GM23338 (cell line): ENCODE results near the gene SEC16A. TPM values are rescaled to one million over a fixed set of nuclear protein-coding genes. Genes with fewer than 3 reads are reported as not detected.

Source experiments
- ATAC-seq: fragments of 200-7000 bp; cut with Tn5 transposase; 3 replicates; pipeline ENCODE4 v1.9.1; 2020
- DNase-seq: peaks from one replicate; pipeline ENCODE4 v3.0.0-alpha.2; 2015; ENCODE audit warnings: low spot score
- H2AFZ ChIP-seq: fragments of 200-600 bp; sonication (generic); 2 replicates; pipeline ENCODE4 v1.8.0; 2016; ENCODE audit warnings: antibody characterized with exemption, mild to moderate bottlenecking, moderate library complexity
- H3F3A ChIP-seq: fragments of 200-600 bp; sonication (generic); replicated peaks from 2 replicates; pipeline ENCODE4 v1.8.0; 2017; ENCODE audit warnings: antibody characterized with exemption, mixed run types, low read depth
- H3K27ac ChIP-seq: fragments of 200-600 bp; sonication (generic); 2 replicates; pipeline ENCODE4 v1.6.1; 2016; ENCODE audit warnings: low read depth
- H3K27me3 ChIP-seq: fragments of 200-600 bp; sonication (generic); 2 replicates; pipeline ENCODE4 v1.8.0; 2016; ENCODE audit warnings: mild to moderate bottlenecking, mixed run types, moderate library complexity; ENCODE audit not compliant: insufficient read depth
- H3K36me3 ChIP-seq: fragments of 200-600 bp; sonication (generic); 2 replicates; pipeline ENCODE4 v1.8.0; 2016; ENCODE audit warnings: mild to moderate bottlenecking; ENCODE audit not compliant: insufficient read depth
- H3K4me1 ChIP-seq: fragments of 200-600 bp; sonication (generic); 2 replicates; pipeline ENCODE4 v1.8.0; 2016; ENCODE audit warnings: mild to moderate bottlenecking, moderate library complexity; ENCODE audit not compliant: insufficient read depth
- H3K4me2 ChIP-seq: fragments of 200-600 bp; sonication (generic); 2 replicates; pipeline ENCODE4 v1.7.1; 2017; ENCODE audit warnings: mixed run types
- H3K4me3 ChIP-seq: fragments of 200-600 bp; sonication (generic); 2 replicates; pipeline ENCODE4 v1.6.1; 2016; ENCODE audit warnings: mixed run types
- H3K79me2 ChIP-seq: fragments of 200-600 bp; sonication (generic); replicated peaks from 2 replicates; pipeline ENCODE4 v1.8.0; 2017; ENCODE audit warnings: mild to moderate bottlenecking; ENCODE audit not compliant: insufficient read depth
- H3K9me2 ChIP-seq: fragments of 200-600 bp; sonication (generic); 2 replicates; pipeline ENCODE4 v1.8.0; 2017; ENCODE audit not compliant: insufficient read depth
- H4K20me1 ChIP-seq: fragments of 200-600 bp; sonication (generic); replicated peaks from 2 replicates; pipeline ENCODE4 v1.8.0; 2017; ENCODE audit warnings: mild to moderate bottlenecking; ENCODE audit not compliant: insufficient read depth
- H3K27ac Mint-ChIP-seq: 2 replicates; pipeline ENCODE4 v1.8.0; 2020; ENCODE audit warnings: inconsistent platforms, mild to moderate bottlenecking, moderate library complexity, mixed read lengths
- H3K27me3 Mint-ChIP-seq: 3 replicates; pipeline ENCODE4 v1.8.0; 2022; ENCODE audit warnings: low read depth, mild to moderate bottlenecking, moderate library complexity, mixed read lengths, inconsistent platforms; ENCODE audit not compliant: insufficient read depth, poor library complexity
- H3K36me3 Mint-ChIP-seq: 3 replicates; pipeline ENCODE4 v1.8.0; 2021; ENCODE audit warnings: low read depth, mild to moderate bottlenecking, inconsistent platforms, moderate library complexity, mixed read lengths
- H3K4me1 Mint-ChIP-seq: 3 replicates; pipeline ENCODE4 v1.8.0; 2020; ENCODE audit warnings: mild to moderate bottlenecking, inconsistent platforms, mixed read lengths
- H3K4me3 Mint-ChIP-seq: 3 replicates; pipeline ENCODE4 v1.8.0; 2021; ENCODE audit warnings: moderate library complexity, mild to moderate bottlenecking, inconsistent platforms, mixed read lengths
- H3K9me3 Mint-ChIP-seq: 3 replicates; pipeline ENCODE4 v1.8.0; 2020; ENCODE audit warnings: moderate library complexity, mild to moderate bottlenecking, inconsistent platforms, mixed read lengths
- CREB1 ChIP-seq: fragments of 250-450 bp; sonication (Bioruptor Pico); IDR thresholded peaks from 2 replicates; pipeline ENCODE4 v1.5.0; 2020; ENCODE audit warnings: low read depth, mild to moderate bottlenecking, moderate library complexity
- CTCF ChIP-seq, 2 experiments: fragments of 200-600 bp in 1 of 2; sonication (generic) in 1 of 2; conservative IDR thresholded peaks; 2 replicates each; pipeline versions ENCODE4 v1.5.1 to v1.6.1; 2016 to 2017; ENCODE audit warnings: antibody characterized with exemption in 2 of 2, low read depth in 2 of 2, mild to moderate bottlenecking in 2 of 2, moderate library complexity in 1 of 2
- ETS1 ChIP-seq: IDR thresholded peaks from 2 replicates; pipeline ENCODE4 v1.6.1; 2016; ENCODE audit warnings: antibody characterized with exemption
- EZH2 ChIP-seq: fragments of 200-600 bp; sonication (generic); IDR thresholded peaks from one replicate; pipeline ENCODE4 v1.8.0; 2017; ENCODE audit warnings: antibody characterized with exemption, mild to moderate bottlenecking, low read depth; ENCODE audit not compliant: unreplicated experiment
- EZH2phosphoT487 ChIP-seq: fragments of 200-600 bp; sonication (generic); IDR thresholded peaks from one replicate; pipeline ENCODE4 v1.8.1; 2018; ENCODE audit warnings: antibody characterized with exemption; ENCODE audit not compliant: unreplicated experiment
- JUNB ChIP-seq: IDR thresholded peaks from one replicate; pipeline ENCODE4 v1.6.1; 2016; ENCODE audit warnings: antibody characterized with exemption; ENCODE audit not compliant: unreplicated experiment
- NANOG ChIP-seq: IDR thresholded peaks from 2 replicates; pipeline ENCODE4 v1.6.1; 2016; ENCODE audit warnings: antibody characterized with exemption, borderline replicate concordance
- POLR2AphosphoS5 ChIP-seq: IDR thresholded peaks from 2 replicates; pipeline ENCODE4 v1.6.1; 2016; ENCODE audit warnings: antibody characterized with exemption, low read depth
- STAT1 ChIP-seq: IDR thresholded peaks from one replicate; pipeline ENCODE4 v1.6.1; 2016; ENCODE audit warnings: antibody characterized with exemption; ENCODE audit not compliant: unreplicated experiment
- ZNF114 ChIP-seq: fragments of 250-450 bp; sonication (Bioruptor Pico); IDR thresholded peaks from 2 replicates; pipeline ENCODE4 v1.5.0; 2020; ENCODE audit warnings: mild to moderate bottlenecking, moderate library complexity
- ZNF331 ChIP-seq: fragments of 250-450 bp; sonication (Bioruptor Pico); IDR thresholded peaks from 2 replicates; pipeline ENCODE4 v1.5.0; 2020; ENCODE audit warnings: low read depth, mild to moderate bottlenecking, moderate library complexity
- polyA plus RNA-seq: library from polyadenylated mRNA; unstranded; fragments of >200 nt; fragmentation: Nextera tagmentation; extraction: Ambion mirVana; gene quantifications from 2 replicates; pipeline ENCODE4 v1.2.1, GENCODE V29; 2016
- total RNA-seq: library from RNA; depleted of rRNA; stranded (reverse); fragments of >200 nt; shearing (Covaris generic); gene quantifications from 2 replicates; pipeline ENCODE4 v1.2.3, GENCODE V29; 2014

SEC16A gene
- total and polyA plus RNA-seq, 2 experiments from 2014 or later, result 34.0 to 59.2 TPM

- Mint-ChIP-seq H3K4me1 (no peaks in the 10 kb centered on the region; the same call in 2 of the 3 replicates), H3K4me3 (no peak overlapping the region), H3K36me3 (peaks cover 84% of the 10 kb centered on the region), H3K9me3 (peaks cover 4% of the 10 kb centered on the region; the same call in 2 of the 3 replicates), H3K27me3 (peaks cover 7% of the 10 kb centered on the region), H3K27ac (no peak overlapping the region)
- no peaks in the 10 kb centered on the region for H3K9me2 ChIP-seq
- H3K4me3 ChIP-seq, result no peak overlapping the region
- H3K79me2 ChIP-seq, result no peaks in the 10 kb centered on the region
- TF ChIP-seq ZNF331, result no peak
- peak; percentile 32 to 36 for TF ChIP-seq CTCF (conservative IDR thresholded peaks at IDR 0.05; ENCODE audit: low read depth in 2 of 2)
- H3K4me1 ChIP-seq, result no peaks in the 10 kb centered on the region
- peaks cover 25% of the 10 kb centered on the region for H3K36me3 ChIP-seq
- H3K4me2 ChIP-seq, result no peak overlapping the region
- 0 out of 2 replicates have a peak, but pooled peaks cover 13% of the 10 kb centered on the region for H3F3A ChIP-seq
- H3K27ac ChIP-seq, result 0 out of 2 replicates have a peak overlapping the region, but pooled peaks have one; percentile 39
- H3K27me3 ChIP-seq, result no peaks in the 10 kb centered on the region
- peaks cover 3% of the 10 kb centered on the region; the same call in 1 of the 2 replicates for H4K20me1 ChIP-seq
- H2AFZ ChIP-seq, result no peak overlapping the region
- DNase-seq (peak; percentile 46), ATAC-seq (peak; percentile 64)
Observed at GRCh38 chr9:136451221-136451877, 31.5 kb downstream of the SEC16A start.

- Mint-ChIP-seq H3K36me3 (peaks cover 88% of the 10 kb centered on the region), H3K27ac (no peak overlapping the region), H3K27me3 (peaks cover 7% of the 10 kb centered on the region), H3K4me1 (no peaks in the 10 kb centered on the region; the same call in 2 of the 3 replicates), H3K4me3 (no peak overlapping the region), H3K9me3 (no peaks in the 10 kb centered on the region; the same call in 2 of the 3 replicates)
- Histone ChIP-seq H3K27me3 (no peaks in the 10 kb centered on the region), H2AFZ (no peak overlapping the region), H3K9me2 (no peaks in the 10 kb centered on the region), H3K27ac (no peak overlapping the region), H3K79me2 (no peaks in the 10 kb centered on the region), H3K4me2 (no peak overlapping the region), H3K4me1 (no peaks in the 10 kb centered on the region), H3F3A (0 out of 2 replicates have a peak, but pooled peaks cover 12% of the 10 kb centered on the region), H3K4me3 (no peak overlapping the region), H3K36me3 (peaks cover 35% of the 10 kb centered on the region), H4K20me1 (peaks cover 10% of the 10 kb centered on the region)
- ATAC-seq (no peak), DNase-seq (no peak)
- TF ChIP-seq POLR2AphosphoS5 (no peak), EZH2 (no peak), ZNF331 (no peak), ZNF114 (no peak), JUNB (no peak), NANOG (no peak), CREB1 (CRISPR knock-in tag) (no peak), STAT1 (no peak), ETS1 (no peak), CTCF (conservative IDR thresholded peaks at IDR 0.05; ENCODE audit: low read depth in 2 of 2) (no peak), EZH2phosphoT487 (no peak)
Observed at GRCh38 chr9:136448655-136449054, 34.2 kb downstream of the SEC16A start.
